ENCODE data around the gene RPS6KC1.
"Not testable (repeated sequence)": the region's sequence is repeated elsewhere in the genome, so short reads cannot be mapped to it uniquely, and the experiment has no call there.

Gene RPS6KC1

GRCh38 chr1:213111502-213111901 is 60.5 kb downstream of the RPS6KC1 start:
- no peak overlapping the region for H3K4me3 ChIP-seq (ENCODE audit: low read depth, low read length)
- TF ChIP-seq CTCF (IDR thresholded peaks at IDR 0.05; ENCODE audit: low read depth, low read length) = no peak

- H3K4me3 ChIP-seq (ENCODE audit: low read depth, low read length) = not testable (repeated sequence)
These were observed 61.7 kb downstream of the RPS6KC1 start for GRCh38 chr1:213112723-213113122.

- not testable (repeated sequence) for H3K4me3 ChIP-seq (ENCODE audit: low read depth, low read length)
These were observed 66.7 kb downstream of the RPS6KC1 start for GRCh38 chr1:213117699-213118180.

- TF ChIP-seq CTCF (IDR thresholded peaks at IDR 0.05; ENCODE audit: low read depth, low read length) = no peak
- H3K4me3 ChIP-seq (ENCODE audit: low read depth, low read length) = no peak overlapping the region
These were observed 68.8 kb downstream of the RPS6KC1 start for GRCh38 chr1:213119794-213120193.

GRCh38 chr1:213120386-213120785 is 69.3 kb downstream of the RPS6KC1 start:
- H3K4me3 ChIP-seq (ENCODE audit: low read depth, low read length) = no peak overlapping the region
- TF ChIP-seq CTCF (IDR thresholded peaks at IDR 0.05; ENCODE audit: low read depth, low read length) = no peak

GRCh38 chr1:213120961-213121360 is 69.9 kb downstream of the RPS6KC1 start:
- TF ChIP-seq CTCF (IDR thresholded peaks at IDR 0.05; ENCODE audit: low read depth, low read length) = no peak
- no peak overlapping the region for H3K4me3 ChIP-seq (ENCODE audit: low read depth, low read length)

GRCh38 chr1:213122514-213122929 is 71.5 kb downstream of the RPS6KC1 start:
- no peak; the same call in 1 of the 2 replicates for TF ChIP-seq CTCF (IDR thresholded peaks at IDR 0.05; ENCODE audit: low read depth, low read length)
- no peak overlapping the region for H3K4me3 ChIP-seq (ENCODE audit: low read depth, low read length)

GRCh38 chr1:213123087-213123486 is 72.0 kb downstream of the RPS6KC1 start:
- TF ChIP-seq CTCF (IDR thresholded peaks at IDR 0.05; ENCODE audit: low read depth, low read length) = no peak
- H3K4me3 ChIP-seq (ENCODE audit: low read depth, low read length) = no peak overlapping the region
